HG03175 (cell line): Measurements from ENCODE around the gene VTA1.
A peak's percentile ranks its signal among the peaks of the same experiment; 100 is the strongest.
"Not testable (repeated sequence)": the region's sequence is repeated elsewhere in the genome, so short reads cannot be mapped to it uniquely, and the experiment has no call there.

Source experiments
- ATAC-seq: cut with Tn5 transposase; IDR thresholded peaks from one replicate; pipeline ENCODE4 v1.9.1; 2021; ENCODE audit warnings: mild to moderate bottlenecking, moderate library complexity; ENCODE audit not compliant: unreplicated experiment

VTA1 gene

DNA sequence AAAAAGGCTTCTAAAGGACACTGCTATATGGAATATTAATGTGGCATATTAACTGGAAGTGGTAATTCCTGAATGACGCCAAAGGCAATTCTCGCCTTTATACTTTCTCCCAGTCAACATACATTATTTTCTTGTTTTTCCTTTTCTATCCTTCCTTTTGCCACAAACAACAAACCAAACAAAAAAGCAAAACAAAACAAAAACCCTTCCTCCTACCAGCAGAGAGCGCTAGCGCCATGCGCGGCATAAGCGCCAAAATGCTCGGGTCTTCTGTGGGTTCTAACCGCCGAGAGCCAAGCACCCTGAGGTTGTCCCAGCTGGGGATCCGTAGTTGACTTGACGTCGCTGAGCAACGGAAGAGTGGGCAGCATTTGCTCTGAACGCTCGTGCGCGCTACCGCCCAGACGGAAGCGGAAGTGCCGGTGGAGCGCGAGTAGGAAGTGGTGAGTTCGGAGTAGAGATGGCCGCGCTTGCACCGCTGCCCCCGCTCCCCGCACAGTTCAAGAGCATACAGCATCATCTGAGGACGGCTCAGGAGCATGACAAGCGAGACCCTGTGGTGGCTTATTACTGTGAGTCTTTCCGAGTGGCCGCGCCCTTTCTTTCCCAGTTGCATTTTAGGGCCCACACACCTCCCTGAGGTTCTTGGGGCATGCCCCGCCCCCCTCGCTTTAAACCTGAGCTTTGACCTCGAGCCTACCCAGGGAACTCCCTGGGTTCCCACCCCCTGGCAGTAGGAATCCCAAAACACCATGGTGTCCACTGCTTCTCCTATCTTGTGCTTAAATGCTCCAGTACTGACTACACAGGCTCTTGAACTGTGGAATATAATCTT lies at the start of gene VTA1, which contains the start of gene NMBR:
TSS of gene VTA1 (plus strand) at position 436 of the 835 bp plus-strand sequence. CDS start at position 461, 25 bp downstream.
TSS of gene NMBR (minus strand) at position 295 of the 835 bp plus-strand sequence. CDS start 58,464 bp downstream, outside the sequence.
- peak; percentile 100 for ATAC-seq

GRCh38 chr6:142104820-142105219 lies 42.2 kb upstream of the VTA1 start:
- ATAC-seq, result not testable (repeated sequence)

DNA sequence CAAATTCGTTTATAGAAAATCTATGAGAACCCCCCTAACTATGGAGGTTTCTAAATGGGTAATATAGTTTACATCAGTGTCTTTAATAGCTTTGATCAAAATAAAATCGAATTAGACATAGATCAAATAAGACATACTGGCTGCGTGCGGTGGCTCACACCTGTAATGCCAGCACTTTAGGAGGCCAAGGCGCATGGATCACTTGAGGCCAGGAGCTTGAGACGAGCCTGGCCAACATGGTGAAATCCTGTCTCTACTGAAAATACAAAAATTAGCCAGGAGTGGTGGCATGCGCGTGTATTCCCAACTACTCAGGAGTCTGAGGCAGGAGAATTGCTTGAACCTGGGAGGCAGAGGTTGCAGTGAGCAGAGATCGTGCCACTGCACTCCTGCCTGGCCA lies 36.2 kb upstream of the VTA1 start:
- not testable (repeated sequence) for ATAC-seq

GRCh38 chr6:142112451-142113061 lies 34.5 kb upstream of the VTA1 start:
- peak; percentile 69 for ATAC-seq

DNA sequence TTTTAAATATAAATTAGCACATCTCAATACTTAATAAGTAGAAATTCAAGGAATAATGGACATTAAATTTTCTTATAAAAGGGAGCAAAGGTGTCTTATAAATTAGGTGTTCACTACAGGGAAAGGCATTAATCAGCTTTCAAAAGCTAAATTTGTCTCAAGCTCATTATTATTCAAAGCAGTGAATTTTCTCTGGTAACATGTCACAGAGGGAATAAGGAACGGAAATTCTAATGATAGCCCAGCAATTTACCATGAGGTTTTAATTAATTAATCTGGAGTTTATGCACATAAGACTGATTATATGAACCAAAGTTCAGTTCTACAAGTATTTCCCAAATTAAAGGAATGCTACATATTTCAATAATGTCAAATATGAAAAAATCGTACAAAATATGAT lies 29.7 kb upstream of the VTA1 start:
- no peak for ATAC-seq

GRCh38 chr6:142118328-142118727 lies 28.7 kb upstream of the VTA1 start:
- ATAC-seq, result no peak

DNA sequence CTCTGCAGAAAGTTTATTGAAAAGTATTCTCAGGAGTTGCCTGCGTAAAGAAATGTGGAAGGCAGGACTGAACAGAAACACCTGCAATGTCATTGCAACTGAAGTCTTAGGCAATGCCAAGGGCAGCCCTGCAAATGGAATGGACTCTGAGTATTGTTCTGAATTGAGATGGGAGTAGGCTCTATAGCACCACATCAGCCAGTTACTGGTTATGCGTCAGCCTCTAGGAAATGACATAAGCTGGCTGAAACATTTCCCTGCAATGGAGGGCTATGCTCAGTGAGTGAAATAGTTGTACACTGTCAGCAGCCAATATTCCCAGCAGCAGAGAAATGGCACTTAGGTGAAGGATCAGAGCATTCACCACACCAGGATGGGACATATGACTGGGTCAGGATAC lies 28.1 kb upstream of the VTA1 start:
- ATAC-seq, result no peak

DNA sequence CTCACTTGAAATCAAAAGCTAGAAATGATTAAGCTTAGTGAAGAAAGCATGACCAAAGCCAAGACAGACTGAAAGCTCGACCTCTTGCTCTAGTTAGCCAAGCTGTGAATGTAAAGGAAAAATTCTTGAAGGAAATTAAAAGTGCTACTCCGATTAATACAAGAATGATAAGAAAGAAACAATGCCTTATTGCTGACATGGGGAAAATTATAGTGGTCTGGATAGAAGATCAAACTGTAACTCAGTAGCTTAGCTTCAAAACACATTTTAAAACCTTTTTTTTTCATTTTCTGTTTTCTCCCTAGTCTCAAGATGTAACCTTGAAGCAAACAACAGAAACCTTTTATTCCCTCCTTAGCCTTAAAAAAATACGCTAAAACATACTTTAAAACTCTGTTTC lies 25.7 kb upstream of the VTA1 start:
- ATAC-seq, result no peak

- ATAC-seq, result no peak
Measured at GRCh38 chr6:142130814-142131213, 16.2 kb upstream of the VTA1 start.

GRCh38 chr6:142132625-142133024 lies 14.4 kb upstream of the VTA1 start, which contains the start of gene GJE1:
Gene GJE1 (plus strand): TSS chr6:142132925. CDS start chr6:142133159, 234 bp downstream.
- ATAC-seq, result no peak

GRCh38 chr6:142138876-142139275 lies 8.2 kb upstream of the VTA1 start:
- ATAC-seq, result no peak

- not testable (repeated sequence) for ATAC-seq
Measured at GRCh38 chr6:142141531-142141930, 5.5 kb upstream of the VTA1 start.

DNA sequence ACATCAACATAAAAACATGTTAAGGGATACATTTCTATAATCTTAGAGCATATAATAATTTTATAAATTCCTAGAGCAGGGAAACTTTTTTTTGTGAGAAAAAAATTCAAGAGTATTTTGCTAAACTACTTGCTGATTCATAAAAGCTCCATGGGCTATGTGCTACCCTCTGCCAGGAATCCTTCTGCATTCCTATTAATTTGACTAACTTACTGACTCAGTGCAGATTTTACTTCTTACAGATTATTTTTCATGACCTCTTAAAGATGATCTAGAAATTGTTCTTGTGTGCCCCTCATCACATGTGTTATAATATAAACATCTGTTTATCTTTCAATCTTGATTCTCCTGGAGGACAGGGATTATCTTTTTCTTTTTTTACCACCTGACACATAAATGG lies 5.7 kb downstream of the VTA1 start:
- no peak for ATAC-seq

DNA sequence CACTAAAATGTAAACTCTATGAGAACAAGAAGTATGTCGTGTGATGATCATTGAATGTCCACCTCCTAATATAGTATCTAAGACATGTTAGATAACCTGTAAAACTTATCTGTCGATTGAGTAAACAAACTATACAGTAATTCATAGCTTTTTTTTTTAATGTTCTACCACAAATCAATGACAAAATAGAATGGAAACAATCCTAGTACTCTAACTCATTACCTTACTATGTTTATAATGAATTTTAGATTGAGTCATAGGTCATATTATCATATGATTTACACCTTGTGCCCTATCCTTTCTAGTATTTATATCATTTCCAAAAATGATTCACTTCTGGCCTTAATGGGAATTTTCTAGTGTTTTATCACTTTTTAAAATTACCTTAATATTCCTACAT lies 6.1 kb downstream of the VTA1 start:
- ATAC-seq, result no peak

DNA sequence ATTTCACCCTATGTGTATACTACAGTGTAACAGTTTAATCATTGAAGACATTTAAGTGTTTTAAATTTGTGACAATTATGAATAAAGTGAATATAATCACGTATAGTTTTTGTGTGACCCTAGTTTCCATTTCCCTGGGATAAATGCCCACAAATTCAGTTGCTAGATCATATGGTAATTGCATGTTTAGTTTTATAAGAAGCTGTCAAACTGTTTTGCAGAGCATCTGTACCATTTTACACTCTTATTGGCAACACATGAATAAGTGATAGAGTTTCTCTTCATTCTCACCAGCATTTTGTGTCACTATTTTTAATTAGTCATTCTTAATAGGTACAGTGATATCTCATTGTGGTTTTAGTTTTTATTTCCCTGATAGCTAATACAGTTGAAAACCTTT lies 7.3 kb downstream of the VTA1 start:
- ATAC-seq, result no peak

DNA sequence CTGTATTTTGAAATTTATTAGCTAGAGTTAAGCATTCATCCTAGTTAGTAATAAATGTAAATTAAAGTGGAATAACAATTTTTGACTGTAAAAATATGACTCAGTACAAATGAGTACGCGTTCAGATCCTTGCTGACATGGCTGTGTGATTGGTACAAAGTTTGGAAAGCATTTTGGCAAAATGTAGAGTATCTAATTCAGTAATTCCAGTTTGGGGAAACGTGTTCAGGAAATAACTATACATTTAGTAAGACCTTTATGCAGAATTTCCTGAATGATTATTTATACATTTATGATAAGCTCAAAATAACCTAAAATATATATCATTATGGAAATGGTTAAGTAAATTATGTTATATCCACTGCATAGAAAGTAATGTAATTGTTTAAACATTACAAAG lies 8.0 kb downstream of the VTA1 start:
- no peak for ATAC-seq

- ATAC-seq, result peak; percentile 60
Measured at GRCh38 chr6:142155895-142156757, 9.1 kb downstream of the VTA1 start.

DNA sequence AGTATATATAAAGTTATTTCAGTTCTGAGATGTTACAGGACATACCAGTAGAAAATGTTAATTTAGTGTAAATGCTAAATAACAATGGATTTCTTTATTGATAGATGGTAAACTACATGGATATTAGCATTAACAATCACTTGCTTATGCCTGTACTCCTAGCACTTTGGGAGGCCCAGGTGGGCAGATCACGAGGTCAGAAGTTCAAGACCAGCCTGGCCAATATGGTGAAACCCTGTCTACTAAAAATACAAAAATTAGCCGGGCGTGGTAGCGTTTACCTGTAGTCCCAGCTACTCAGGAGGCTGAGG lies 9.7 kb downstream of the VTA1 start:
- ATAC-seq, result not testable (repeated sequence)

DNA sequence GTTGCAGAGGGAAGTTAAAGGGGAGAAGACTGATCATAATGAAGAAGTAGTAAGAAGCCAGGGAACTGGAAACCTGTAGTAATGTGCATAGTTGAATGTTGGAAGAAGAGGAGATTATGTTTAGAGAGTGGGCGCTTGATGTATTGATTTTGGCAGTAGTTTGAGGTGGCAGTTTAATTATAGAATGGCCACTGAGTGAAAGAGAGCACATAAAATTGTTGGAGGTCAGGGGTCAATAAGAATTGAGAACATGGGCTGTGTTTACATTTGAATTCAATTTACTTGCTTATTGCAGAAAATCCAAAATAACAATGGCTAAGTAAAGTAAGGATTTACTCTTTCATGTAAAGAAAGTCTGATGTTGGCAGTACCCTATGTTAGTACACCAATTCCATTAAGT lies 15.7 kb downstream of the VTA1 start:
- ATAC-seq, result no peak

DNA sequence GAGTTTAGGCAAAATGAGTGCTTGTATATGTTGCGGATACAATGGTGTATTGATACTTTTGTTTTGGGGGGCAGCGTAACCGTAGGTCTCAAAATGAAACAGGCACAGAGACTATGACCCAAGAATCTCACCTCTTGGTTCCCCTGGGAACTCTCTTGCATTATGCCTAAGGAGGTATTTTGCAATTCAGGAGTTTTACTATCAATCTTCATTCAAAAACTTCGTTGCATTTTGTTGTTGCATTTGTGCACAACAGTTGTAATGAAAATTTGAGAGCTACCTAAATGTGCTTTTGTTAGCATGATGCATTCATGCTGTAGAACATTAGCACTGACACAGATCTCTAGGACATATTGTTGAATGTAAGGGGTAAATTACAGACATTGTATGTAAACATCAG lies 18.2 kb downstream of the VTA1 start:
- no peak for ATAC-seq

- ATAC-seq, result no peak
Measured at GRCh38 chr6:142167071-142167470, 20.0 kb downstream of the VTA1 start.
